A673 (cell line): ENCODE measurements around the gene ENO1. TPM values are rescaled to one million over a fixed set of nuclear protein-coding genes. Genes with fewer than 3 reads are reported as not detected.
A peak's percentile ranks its signal among the peaks of the same experiment; 100 is the strongest.

Source experiments
- BruUV-seq: library from RNA; stranded (reverse); fragments of 400-500 nt; replicated peaks from 2 replicates; lab custom pipeline; 2021; lab: Mats Ljungman, UMichigan
- CTCF ChIA-PET: fragments of 300-600 bp; sonication (Branson Sonifier 250); formaldehyde crosslinking; loops from one replicate; lab custom pipeline; 2022; ENCODE audit warnings: antibody characterized with exemption; lab: Charles Lee
- POLR2A ChIA-PET: fragments of 300-600 bp; sonication (Branson Sonifier 250); formaldehyde crosslinking; loops from one replicate; lab custom pipeline; 2022; ENCODE audit warnings: antibody characterized with exemption; ENCODE audit not compliant: low non-redundant PET; lab: Charles Lee
- DNase-seq: peaks from one replicate; pipeline ENCODE4 v3.0.0-alpha.2; 2015; ENCODE audit warnings: low spot score
- H3K27ac ChIP-seq: fragments of 200-600 bp; sonication (generic); 2 replicates; pipeline ENCODE4 v1.5.1; 2016; ENCODE audit warnings: mixed run types, low read depth, mild to moderate bottlenecking, mixed read lengths, antibody characterized with exemption, low read length; ENCODE audit not compliant: poor library complexity, severe bottlenecking
- H3K27me3 ChIP-seq: fragments of 200-600 bp; sonication (generic); replicated peaks from 2 replicates; pipeline ENCODE4 v1.6.1; 2017; ENCODE audit warnings: mixed run types, low read depth, mild to moderate bottlenecking, mixed read lengths, antibody characterized with exemption, low read length; ENCODE audit not compliant: insufficient read depth, poor library complexity
- H3K36me3 ChIP-seq: fragments of 200-600 bp; sonication (generic); 2 replicates; pipeline ENCODE4 v1.6.1; 2016; ENCODE audit warnings: mixed run types, mild to moderate bottlenecking, mixed read lengths, antibody characterized with exemption, low read length; ENCODE audit not compliant: insufficient read depth, poor library complexity, severe bottlenecking
- H3K4me1 ChIP-seq: fragments of 200-600 bp; sonication (generic); 2 replicates; pipeline ENCODE4 v1.6.1; 2017; ENCODE audit warnings: mixed run types, mild to moderate bottlenecking, mixed read lengths, antibody characterized with exemption, low read length; ENCODE audit not compliant: insufficient read depth, poor library complexity, severe bottlenecking
- H3K4me3 ChIP-seq: fragments of 200-600 bp; sonication (generic); 2 replicates; pipeline ENCODE4 v1.5.1; 2016; ENCODE audit warnings: low read depth, mixed run types, mild to moderate bottlenecking, mixed read lengths, low read length; ENCODE audit not compliant: poor library complexity, severe bottlenecking
- H3K9me3 ChIP-seq: fragments of 200-600 bp; sonication (generic); 2 replicates; pipeline ENCODE4 v1.6.1; 2016; ENCODE audit warnings: mixed run types, low read depth, mild to moderate bottlenecking, mixed read lengths, antibody characterized with exemption, low read length; ENCODE audit not compliant: poor library complexity, severe bottlenecking
- EZH2 ChIP-seq: fragments of 200-600 bp; sonication (generic); IDR thresholded peaks from 2 replicates; pipeline ENCODE4 v1.6.1; 2017; ENCODE audit warnings: borderline replicate concordance, low read depth, mild to moderate bottlenecking, mixed read lengths, antibody characterized with exemption, low read length; ENCODE audit not compliant: poor library complexity, severe bottlenecking
- intact Hi-C: fragments of 100-400 bp; cut with micrococcal nuclease; formaldehyde crosslinking; loops from one replicate; pipeline ENCODE4 v1.10.0; 2022; ENCODE audit not compliant: unreplicated experiment
- total RNA-seq: library from RNA; stranded (reverse); gene quantifications from 2 replicates; pipeline ENCODE4 v1.2.3, GENCODE V29; 2021
- TF ChIP-seq, protein P1 (sequence below): fragments of 300-800, 200-600 bp; sonication (generic); conservative IDR thresholded peaks from 2 replicates; pipeline ENCODE4 v1.5.1; 2017; ENCODE audit warnings: low read depth, mild to moderate bottlenecking, antibody characterized with exemption, low read length, moderate library complexity, mixed read lengths

Gene ENO1
- total RNA-seq, 1 experiment from 2014 or later = 2,659 TPM

DNA sequence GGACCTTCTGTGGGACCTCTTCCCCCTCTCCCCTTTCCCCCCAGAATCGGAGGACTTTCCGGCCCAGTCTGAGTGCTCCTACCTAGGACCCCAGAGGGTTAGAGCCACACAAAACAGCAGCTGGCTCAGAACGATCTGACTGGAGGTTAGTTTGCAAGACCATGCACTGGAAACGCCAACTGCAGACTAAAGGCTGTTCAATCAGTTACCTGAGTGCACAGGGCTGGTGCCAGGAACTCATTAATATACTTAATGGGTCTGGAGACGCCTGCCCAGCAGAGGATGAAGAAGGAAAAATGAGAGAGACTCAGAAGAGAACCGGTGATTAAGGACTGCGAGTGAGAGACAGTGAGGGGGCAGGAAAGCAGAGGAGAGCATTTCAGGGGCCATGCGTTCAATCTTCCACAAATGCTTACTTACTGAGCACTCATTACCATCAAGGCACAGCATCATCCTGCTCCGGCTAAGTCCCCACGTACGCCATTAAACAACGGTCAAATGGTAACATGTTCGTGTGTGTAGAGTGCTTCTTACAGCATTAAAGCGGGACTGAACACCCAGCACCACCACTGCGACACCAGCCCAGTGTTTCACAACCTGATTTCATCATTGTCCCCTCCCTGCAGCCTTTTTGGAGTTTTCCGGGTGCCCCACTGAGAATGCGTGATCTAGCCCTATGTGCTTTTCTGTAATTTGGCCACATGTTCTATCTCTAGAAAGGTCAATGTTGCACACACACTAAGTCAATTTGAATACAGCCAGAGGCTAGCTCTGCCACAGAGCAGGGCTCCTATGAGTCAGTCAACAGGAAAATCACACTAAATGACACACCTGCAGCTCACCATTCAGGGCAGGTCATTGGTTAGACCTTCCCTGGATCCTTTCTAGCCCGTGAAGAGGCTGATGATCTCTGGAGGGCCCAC lies 7.6 kb downstream of the ENO1 start:
- Histone ChIP-seq H3K4me3 (no peak overlapping the region), H3K9me3 (no peaks in the 10 kb centered on the region), H3K36me3 (peaks cover 99% of the 10 kb centered on the region), H3K4me1 (peaks cover 41% of the 10 kb centered on the region), H3K27me3 (no peaks in the 10 kb centered on the region), H3K27ac (peak overlapping the region; percentile 27)
- DNase-seq = no peak
- TF ChIP-seq, protein P1, sequence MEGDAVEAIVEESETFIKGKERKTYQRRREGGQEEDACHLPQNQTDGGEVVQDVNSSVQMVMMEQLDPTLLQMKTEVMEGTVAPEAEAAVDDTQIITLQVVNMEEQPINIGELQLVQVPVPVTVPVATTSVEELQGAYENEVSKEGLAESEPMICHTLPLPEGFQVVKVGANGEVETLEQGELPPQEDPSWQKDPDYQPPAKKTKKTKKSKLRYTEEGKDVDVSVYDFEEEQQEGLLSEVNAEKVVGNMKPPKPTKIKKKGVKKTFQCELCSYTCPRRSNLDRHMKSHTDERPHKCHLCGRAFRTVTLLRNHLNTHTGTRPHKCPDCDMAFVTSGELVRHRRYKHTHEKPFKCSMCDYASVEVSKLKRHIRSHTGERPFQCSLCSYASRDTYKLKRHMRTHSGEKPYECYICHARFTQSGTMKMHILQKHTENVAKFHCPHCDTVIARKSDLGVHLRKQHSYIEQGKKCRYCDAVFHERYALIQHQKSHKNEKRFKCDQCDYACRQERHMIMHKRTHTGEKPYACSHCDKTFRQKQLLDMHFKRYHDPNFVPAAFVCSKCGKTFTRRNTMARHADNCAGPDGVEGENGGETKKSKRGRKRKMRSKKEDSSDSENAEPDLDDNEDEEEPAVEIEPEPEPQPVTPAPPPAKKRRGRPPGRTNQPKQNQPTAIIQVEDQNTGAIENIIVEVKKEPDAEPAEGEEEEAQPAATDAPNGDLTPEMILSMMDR = no peak
- no peak for TF ChIP-seq EZH2
- BruUV-seq = no TSS peak
- intact Hi-C loops = no loop called here
- CTCF ChIA-PET = interaction anchor here (1.8 kb wide), 1 partner anchor 9 kb away, joined by 4 read pairs; no protein-coding TSS in a partner anchor
- POLR2A ChIA-PET = interaction anchor here (0.7 kb wide), 1 partner anchor 14 kb away, joined by 3 read pairs; no protein-coding TSS in a partner anchor

GRCh38 chr1:8870103-8870502 lies 8.4 kb downstream of the ENO1 start:
- CTCF ChIA-PET = no interaction called here
- no peaks in the 10 kb centered on the region for H3K9me3 ChIP-seq
- H3K4me3 ChIP-seq = no peak overlapping the region
- no peaks in the 10 kb centered on the region for H3K27me3 ChIP-seq
- no TSS peak for BruUV-seq
- no peak for TF ChIP-seq EZH2
- TF ChIP-seq, protein P1 = no peak
- peak overlapping the region; percentile 26 for H3K27ac ChIP-seq
- DNase-seq = no peak
- peaks cover 38% of the 10 kb centered on the region for H3K4me1 ChIP-seq
- intact Hi-C loops = no loop called here
- POLR2A ChIA-PET = no interaction called here
- H3K36me3 ChIP-seq = peaks cover 99% of the 10 kb centered on the region

GRCh38 chr1:8867878-8868567 lies 10.5 kb downstream of the ENO1 start:
- Histone ChIP-seq H3K36me3 (peaks cover 99% of the 10 kb centered on the region), H3K9me3 (no peaks in the 10 kb centered on the region), H3K4me3 (no peak overlapping the region), H3K27ac (no peak overlapping the region), H3K4me1 (peaks cover 17% of the 10 kb centered on the region), H3K27me3 (no peaks in the 10 kb centered on the region)
- TF ChIP-seq, protein P1 = no peak
- TF ChIP-seq EZH2 = no peak
- ChIA-PET POLR2A (interaction anchor here (0.6 kb wide), 1 partner anchor 45 kb away, joined by 5 read pairs; no protein-coding TSS in a partner anchor), CTCF (no interaction called here)
- no TSS peak for BruUV-seq
- intact Hi-C loops = no loop called here
- DNase-seq = no peak
